ENCODE data around the gene KANSL3. TPM values are rescaled to one million over a fixed set of nuclear protein-coding genes. Genes with fewer than 3 reads are reported as not detected.

KANSL3 gene
- total and polyA plus RNA-seq, 9 of the 15 experiments (the other 6 are each of a cell fraction or from before 2014, with no cell fraction given), result 11.3 to 43.7 (median 27.9) TPM

DNA sequence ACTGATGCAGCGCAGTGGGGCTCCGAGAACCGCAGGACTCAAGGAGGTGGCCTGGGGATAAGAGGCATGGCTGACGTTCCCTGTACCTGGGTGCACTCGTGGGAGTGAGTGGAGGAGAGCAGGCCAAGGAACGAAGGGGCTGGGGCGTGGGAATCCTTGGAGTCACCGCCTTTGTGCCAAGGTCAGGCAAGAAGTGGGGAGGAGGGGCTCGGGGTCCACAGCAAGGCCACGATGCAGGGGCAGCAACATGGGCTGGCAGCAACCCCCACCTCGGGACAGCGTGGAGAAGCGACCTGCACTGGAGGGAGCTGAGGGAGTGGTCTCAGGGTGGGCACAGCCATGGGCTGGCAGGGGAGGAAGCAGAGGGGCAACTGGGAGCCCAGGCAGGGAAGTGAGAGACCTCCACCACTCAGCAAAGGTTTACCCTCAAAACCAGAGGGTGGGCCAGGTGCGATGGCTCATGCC is 82.9 kb downstream of the KANSL3 start:
- Histone ChIP-seq H3K9ac (ENCODE audit: insufficient read depth in 1 of 2, low read depth in 2 of 2, low read length in 2 of 2) (peak overlapping the region in 1 of 2 experiments; percentile 81; a peak in 2 of 4 replicates), H3K79me2 (ENCODE audit: control insufficient read depth, insufficient read depth, low read length) (no peaks in the 10 kb centered on the region), H3K27me3 (ENCODE audit: control insufficient read depth in 2 of 2, insufficient read depth in 2 of 2, low read length in 2 of 2) (peaks cover 0 to 15% of the 10 kb centered on the region in 2 experiments; a peak in 1 of 5 replicates), H2AFZ (ENCODE audit: low read depth, low read length) (no peak overlapping the region), H3K36me3 (ENCODE audit: control insufficient read depth, insufficient read depth, low read length) (peaks cover 4% of the 10 kb centered on the region; the same call in 1 of the 3 replicates), H3K4me3 (no peak overlapping the region), H3K4me2 (ENCODE audit: insufficient read depth, low read length) (no peak overlapping the region), H3K9me3 (replicated peaks; ENCODE audit: control insufficient read depth, insufficient read depth, low read depth, low read length) (no peaks in the 10 kb centered on the region), H4K20me1 (replicated peaks; ENCODE audit: control insufficient read depth, insufficient read depth, low read length) (no peaks in the 10 kb centered on the region), H3K27ac (ENCODE audit: extremely low read depth, low read depth, low read length) (no peak overlapping the region), H3K9me1 (ENCODE audit: control insufficient read depth, insufficient read depth, low read length) (no peaks in the 10 kb centered on the region), H3K4me1 (replicated peaks in 1 of 2; ENCODE audit: control insufficient read depth in 2 of 2, insufficient read depth in 2 of 2, low read length in 2 of 2) (peaks cover 0 to 25% of the 10 kb centered on the region in 2 experiments; a peak in 3 of 5 replicates)
- WGBS (ENCODE audit: insufficient coverage, low coverage, missing lambda C conversion rate), result 36% methylated on average over 11 of the region's 14 CpGs
- FAIRE-seq (no peak), DNase-seq (ENCODE audit: extremely low read depth in 1 of 4, low spot score in 3 of 4) (no peak), ATAC-seq (no peak)
- in situ Hi-C loops (cut with MboI), result loop anchor here (25.0 kb wide), 1 partner anchor 407 kb away; no protein-coding TSS in a partner anchor
- ChIA-PET POLR2A (interaction anchor here (0.6 to 1.5 kb wide), 2 partner anchors 46 to 213 kb away, joined by 3 read pairs; no protein-coding TSS in a partner anchor), CTCF (ENCODE audit: low intra/inter-chr PET ratio) (interaction anchor here (1.6 kb wide), 1 partner anchor 148 kb away, joined by 4 read pairs; no protein-coding TSS in a partner anchor)
- intact Hi-C loops (cut with micrococcal nuclease), result loop anchor here (10.0 kb wide), 1 partner anchor 250 kb away; no protein-coding TSS in a partner anchor
- no TSS peak for BruUV-seq (replicated peaks)
- TF ChIP-seq SMARCB1 (IDR thresholded peaks at IDR 0.05; ENCODE audit: insufficient read length, low read depth), result no peak
- TF ChIP-seq, protein P1, sequence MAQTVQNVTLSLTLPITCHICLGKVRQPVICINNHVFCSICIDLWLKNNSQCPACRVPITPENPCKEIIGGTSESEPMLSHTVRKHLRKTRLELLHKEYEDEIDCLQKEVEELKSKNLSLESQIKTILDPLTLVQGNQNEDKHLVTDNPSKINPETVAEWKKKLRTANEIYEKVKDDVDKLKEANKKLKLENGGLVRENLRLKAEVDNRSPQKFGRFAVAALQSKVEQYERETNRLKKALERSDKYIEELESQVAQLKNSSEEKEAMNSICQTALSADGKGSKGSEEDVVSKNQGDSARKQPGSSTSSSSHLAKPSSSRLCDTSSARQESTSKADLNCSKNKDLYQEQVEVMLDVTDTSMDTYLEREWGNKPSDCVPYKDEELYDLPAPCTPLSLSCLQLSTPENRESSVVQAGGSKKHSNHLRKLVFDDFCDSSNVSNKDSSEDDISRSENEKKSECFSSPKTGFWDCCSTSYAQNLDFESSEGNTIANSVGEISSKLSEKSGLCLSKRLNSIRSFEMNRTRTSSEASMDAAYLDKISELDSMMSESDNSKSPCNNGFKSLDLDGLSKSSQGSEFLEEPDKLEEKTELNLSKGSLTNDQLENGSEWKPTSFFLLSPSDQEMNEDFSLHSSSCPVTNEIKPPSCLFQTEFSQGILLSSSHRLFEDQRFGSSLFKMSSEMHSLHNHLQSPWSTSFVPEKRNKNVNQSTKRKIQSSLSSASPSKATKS (CRISPR knock-in tag; IDR thresholded peaks at IDR 0.05), result no peak
- no peak for TF ChIP-seq SMC3 (conservative IDR thresholded peaks at IDR 0.05; ENCODE audit: insufficient read depth, low read depth, low read length)
- no peak for TF ChIP-seq KLF13 (tag; IDR thresholded peaks at IDR 0.05; ENCODE audit: borderline replicate concordance, low read depth)
- TF ChIP-seq SRSF9 (IDR thresholded peaks at IDR 0.05; ENCODE audit: borderline replicate concordance, low read depth, low read length), result no peak
- TF ChIP-seq, protein P2, sequence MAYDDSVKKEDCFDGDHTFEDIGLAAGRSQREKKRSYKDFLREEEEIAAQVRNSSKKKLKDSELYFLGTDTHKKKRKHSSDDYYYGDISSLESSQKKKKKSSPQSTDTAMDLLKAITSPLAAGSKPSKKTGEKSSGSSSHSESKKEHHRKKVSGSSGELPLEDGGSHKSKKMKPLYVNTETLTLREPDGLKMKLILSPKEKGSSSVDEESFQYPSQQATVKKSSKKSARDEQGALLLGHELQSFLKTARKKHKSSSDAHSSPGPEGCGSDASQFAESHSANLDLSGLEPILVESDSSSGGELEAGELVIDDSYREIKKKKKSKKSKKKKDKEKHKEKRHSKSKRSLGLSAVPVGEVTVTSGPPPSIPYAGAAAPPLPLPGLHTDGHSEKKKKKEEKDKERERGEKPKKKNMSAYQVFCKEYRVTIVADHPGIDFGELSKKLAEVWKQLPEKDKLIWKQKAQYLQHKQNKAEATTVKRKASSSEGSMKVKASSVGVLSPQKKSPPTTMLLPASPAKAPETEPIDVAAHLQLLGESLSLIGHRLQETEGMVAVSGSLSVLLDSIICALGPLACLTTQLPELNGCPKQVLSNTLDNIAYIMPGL (CRISPR knock-in tag; IDR thresholded peaks at IDR 0.05), result no peak
- TF ChIP-seq CBFA2T3 (IDR thresholded peaks at IDR 0.05), result no peak
- TF ChIP-seq ESRRA (IDR thresholded peaks at IDR 0.05; ENCODE audit: borderline replicate concordance, low read depth), result no peak
- TF ChIP-seq JUND (IDR thresholded peaks at IDR 0.05; ENCODE audit: borderline replicate concordance, low read depth, low read length), result no peak
- TF ChIP-seq JUND (tag; IDR thresholded peaks at IDR 0.05; ENCODE audit: borderline replicate concordance, low read depth, low read length), result no peak
- no peak for TF ChIP-seq RUNX1 (IDR thresholded peaks at IDR 0.05; ENCODE audit: low read depth)
- TF ChIP-seq GTF2B (IDR thresholded peaks at IDR 0.05; ENCODE audit: extremely low read depth, insufficient read length), result no peak
- TF ChIP-seq SLC30A9 (CRISPR knock-in tag; IDR thresholded peaks at IDR 0.05), result no peak
- TF ChIP-seq, protein P3, sequence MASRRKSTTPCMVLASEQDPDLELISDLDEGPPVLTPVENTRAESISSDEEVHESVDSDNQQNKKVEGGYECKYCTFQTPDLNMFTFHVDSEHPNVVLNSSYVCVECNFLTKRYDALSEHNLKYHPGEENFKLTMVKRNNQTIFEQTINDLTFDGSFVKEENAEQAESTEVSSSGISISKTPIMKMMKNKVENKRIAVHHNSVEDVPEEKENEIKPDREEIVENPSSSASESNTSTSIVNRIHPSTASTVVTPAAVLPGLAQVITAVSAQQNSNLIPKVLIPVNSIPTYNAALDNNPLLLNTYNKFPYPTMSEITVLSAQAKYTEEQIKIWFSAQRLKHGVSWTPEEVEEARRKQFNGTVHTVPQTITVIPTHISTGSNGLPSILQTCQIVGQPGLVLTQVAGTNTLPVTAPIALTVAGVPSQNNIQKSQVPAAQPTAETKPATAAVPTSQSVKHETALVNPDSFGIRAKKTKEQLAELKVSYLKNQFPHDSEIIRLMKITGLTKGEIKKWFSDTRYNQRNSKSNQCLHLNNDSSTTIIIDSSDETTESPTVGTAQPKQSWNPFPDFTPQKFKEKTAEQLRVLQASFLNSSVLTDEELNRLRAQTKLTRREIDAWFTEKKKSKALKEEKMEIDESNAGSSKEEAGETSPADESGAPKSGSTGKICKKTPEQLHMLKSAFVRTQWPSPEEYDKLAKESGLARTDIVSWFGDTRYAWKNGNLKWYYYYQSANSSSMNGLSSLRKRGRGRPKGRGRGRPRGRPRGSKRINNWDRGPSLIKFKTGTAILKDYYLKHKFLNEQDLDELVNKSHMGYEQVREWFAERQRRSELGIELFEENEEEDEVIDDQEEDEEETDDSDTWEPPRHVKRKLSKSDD (conservative IDR thresholded peaks at IDR 0.05; ENCODE audit: low read length), result no peak
- no peak for TF ChIP-seq ZKSCAN3 (CRISPR knock-in tag; IDR thresholded peaks at IDR 0.05)
- no peak for TF ChIP-seq ZNF583 (CRISPR knock-in tag; IDR thresholded peaks at IDR 0.05)

Measured in K562 (cell line).